ENCODE measurements around the gene MAP2K5.

The MAP2K5 gene

GRCh38 chr15:67824976-67825880 is 282.7 kb downstream of the MAP2K5 start, which contains the start of gene SKOR1:
Gene SKOR1 (plus strand): TSS chr15:67825509. CDS start chr15:67825603, 94 bp downstream.
- DNase-seq (ENCODE audit: low spot score), result no peak

- DNase-seq (ENCODE audit: low spot score), result no peak
Measured at GRCh38 chr15:67825881-67826716, 283.6 kb downstream of the MAP2K5 start.

- no peak for DNase-seq (ENCODE audit: low spot score)
Measured at GRCh38 chr15:67826717-67827561, 284.4 kb downstream of the MAP2K5 start.

DNA sequence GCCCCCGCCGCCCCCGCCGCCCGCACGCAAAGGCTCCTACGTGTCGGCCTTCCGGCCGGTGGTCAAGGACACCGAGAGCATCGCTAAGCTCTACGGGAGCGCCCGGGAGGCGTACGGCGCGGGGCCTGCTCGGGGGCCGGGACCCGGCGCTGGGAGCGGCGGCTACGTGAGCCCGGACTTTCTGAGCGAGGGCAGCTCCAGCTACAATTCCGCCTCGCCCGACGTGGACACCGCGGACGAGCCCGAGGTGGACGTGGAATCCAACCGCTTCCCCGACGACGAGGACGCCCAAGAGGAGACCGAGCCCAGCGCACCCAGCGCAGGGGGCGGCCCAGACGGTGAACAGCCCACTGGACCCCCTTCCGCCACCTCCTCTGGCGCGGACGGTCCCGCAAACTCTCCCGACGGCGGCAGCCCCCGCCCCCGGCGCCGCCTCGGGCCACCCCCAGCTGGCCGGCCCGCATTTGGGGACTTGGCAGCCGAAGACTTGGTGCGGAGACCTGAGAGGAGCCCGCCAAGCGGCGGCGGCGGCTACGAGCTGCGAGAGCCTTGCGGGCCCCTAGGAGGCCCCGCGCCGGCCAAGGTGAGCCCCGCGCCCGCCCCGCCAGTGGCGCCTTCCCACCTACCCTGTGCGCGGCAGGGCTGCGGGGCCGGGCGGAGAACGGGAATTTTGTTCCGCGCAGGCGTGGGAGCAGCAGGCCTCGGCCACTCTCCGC is 285.2 kb downstream of the MAP2K5 start:
- no peak for DNase-seq (ENCODE audit: low spot score)

DNA sequence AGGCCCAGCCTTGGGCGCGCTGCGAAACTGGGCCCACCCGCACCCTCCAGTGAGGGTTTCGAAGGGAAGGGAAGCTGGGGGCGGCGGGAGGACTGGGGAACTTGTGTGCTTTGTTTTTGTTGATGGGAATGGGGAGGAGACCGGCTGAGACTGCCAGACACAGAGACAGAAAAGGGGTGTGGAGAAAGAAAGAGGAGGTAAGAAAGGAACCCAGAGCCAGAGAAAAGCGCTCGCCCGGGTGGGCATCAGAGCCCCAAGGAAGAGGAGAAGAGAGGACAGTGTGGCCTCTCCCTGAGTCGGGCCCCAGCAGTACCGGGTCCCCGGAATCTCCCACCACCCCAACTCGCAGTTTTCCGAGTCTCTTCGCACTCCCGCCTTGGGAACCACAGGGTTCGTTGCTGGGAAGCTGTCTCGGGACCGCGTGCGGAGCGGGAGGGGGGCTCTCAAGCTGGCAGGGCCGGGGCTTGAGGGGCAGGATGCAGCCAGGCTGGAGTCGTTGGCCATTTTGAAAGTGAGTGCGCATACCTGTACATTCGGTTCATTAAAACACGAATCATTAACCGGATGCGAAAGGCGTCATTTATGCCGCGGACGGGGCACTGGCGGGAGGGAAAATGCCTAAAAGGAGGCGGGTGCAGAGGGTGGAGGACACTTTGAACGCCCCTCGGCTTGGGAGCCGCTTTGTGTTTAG is 285.9 kb downstream of the MAP2K5 start:
- no peak for DNase-seq (ENCODE audit: low spot score)

GRCh38 chr15:67828969-67829646 is 286.6 kb downstream of the MAP2K5 start:
- DNase-seq (ENCODE audit: low spot score), result no peak

GRCh38 chr15:67829647-67830504 is 287.4 kb downstream of the MAP2K5 start:
- DNase-seq (ENCODE audit: low spot score), result no peak

DNA sequence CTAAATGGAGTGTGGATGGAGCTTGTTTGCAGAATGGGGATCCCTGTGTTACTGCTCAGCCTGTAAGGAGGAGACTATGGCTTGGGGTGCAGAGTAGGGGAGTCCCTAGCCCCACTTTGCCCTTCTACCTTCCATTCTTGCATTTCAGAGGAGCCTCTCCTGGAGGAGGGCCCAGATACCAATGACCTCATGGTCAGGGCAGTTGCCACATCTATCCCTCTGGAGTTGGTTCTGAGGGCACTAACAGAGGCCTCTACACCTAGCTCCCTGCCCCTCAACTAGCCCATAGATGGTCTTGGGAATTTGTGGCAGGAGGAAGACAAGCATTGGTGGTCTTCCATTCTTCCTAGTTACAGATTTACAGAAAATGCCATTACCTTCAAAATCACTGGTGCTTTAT is 288.9 kb downstream of the MAP2K5 start:
- DNase-seq (ENCODE audit: low spot score), result no peak

DNA sequence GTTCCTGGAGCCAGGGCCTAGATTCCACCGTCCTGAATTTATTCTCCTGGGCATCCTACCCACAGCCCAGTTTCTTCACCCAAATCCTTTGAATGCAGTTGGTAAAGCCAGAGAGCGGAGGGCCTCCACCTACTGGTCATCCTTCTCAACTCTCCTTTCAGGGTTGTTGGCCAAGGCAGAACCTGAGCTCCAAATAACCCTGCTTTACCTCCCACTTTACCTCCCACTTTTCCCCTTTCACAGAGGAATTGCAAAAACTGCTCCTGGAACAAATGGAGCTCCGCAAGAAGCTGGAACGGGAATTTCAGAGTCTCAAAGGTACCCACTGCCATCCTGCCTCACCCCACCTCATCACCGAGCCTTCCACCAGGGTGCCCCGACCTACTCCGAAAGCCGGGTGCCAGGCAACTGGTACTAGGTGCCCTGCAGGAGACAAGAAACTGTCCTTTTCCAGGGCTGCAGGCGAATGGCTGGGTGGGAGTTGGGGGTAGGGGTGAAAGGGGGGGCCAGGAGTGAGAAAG is 289.6 kb downstream of the MAP2K5 start:
- DNase-seq (ENCODE audit: low spot score), result no peak

- no peak for DNase-seq (ENCODE audit: low spot score)
Measured at GRCh38 chr15:67832897-67833709, 290.6 kb downstream of the MAP2K5 start.

- DNase-seq (ENCODE audit: low spot score), result no peak
Measured at GRCh38 chr15:67833710-67834511, 291.4 kb downstream of the MAP2K5 start.

DNA sequence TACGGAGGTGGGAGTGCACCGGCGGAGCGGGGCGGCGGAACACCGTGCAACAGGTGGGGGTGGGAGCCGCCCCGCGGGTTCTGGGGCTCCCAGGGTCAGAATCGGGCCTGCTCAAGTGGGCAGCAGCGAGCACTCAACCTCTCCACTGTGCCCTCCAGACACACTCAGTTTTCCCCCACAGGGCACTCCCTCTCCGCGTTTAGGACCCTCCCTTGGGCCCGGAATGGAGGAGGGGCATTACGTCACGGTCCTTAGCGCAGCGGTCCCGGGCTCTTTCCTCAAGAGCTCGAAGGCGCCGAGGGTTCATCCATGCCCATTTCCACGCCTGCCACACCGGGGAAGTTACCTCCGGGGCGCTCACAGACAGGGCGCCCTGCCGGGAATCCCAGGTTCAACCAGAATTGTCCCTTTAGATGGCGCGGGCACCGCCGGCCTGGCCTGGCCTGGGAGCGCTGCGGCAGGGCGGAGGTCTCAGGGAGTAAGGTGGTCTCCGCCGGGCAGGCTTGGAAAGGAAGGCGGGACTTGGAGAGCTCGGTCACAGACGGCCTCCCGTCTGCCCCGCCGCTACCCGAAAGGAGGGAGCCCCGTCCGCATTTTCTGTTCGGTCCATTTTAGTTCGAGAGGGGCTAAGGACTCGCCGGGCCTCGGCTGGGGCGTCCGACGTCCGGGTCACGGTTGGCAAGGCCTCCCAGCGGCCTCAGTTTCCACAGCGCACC is 292.2 kb downstream of the MAP2K5 start:
- no peak for DNase-seq (ENCODE audit: low spot score)

- DNase-seq (ENCODE audit: low spot score), result no peak
Measured at GRCh38 chr15:67835297-67836133, 293.0 kb downstream of the MAP2K5 start.

GRCh38 chr15:67836134-67836455 is 293.6 kb downstream of the MAP2K5 start:
- DNase-seq (ENCODE audit: low spot score), result no peak

- DNase-seq (ENCODE audit: low spot score), result no peak
Measured at GRCh38 chr15:67836477-67836876, 294.0 kb downstream of the MAP2K5 start.

DNA sequence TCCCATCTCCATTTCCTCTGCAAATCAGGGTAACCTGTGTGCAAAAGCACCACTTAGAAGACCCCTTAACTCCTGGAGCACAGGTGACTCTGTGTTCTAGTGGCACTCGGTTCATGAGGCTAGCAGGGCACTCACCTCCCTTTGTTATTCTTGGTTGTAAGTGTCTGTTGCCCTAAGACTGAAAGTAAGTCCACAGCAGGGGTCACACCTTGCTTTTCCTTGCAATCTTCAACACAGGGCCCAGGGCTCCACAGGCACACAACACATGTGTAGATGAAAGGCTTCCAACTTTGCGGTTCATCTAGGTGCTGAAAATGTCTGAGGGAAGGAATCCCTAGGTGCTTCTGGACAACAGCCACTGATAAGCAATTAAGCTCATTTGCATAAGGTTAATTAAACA is 294.5 kb downstream of the MAP2K5 start:
- no peak for DNase-seq (ENCODE audit: low spot score)
